Neural cell (in vitro differentiated cells): ENCODE data around the gene AHNAK2. TPM values are rescaled to one million over a fixed set of nuclear protein-coding genes. Genes with fewer than 3 reads are reported as not detected.

Experiments
- H2AFZ ChIP-seq: fragments of 200-600, 300-800 bp; sonication (generic), shearing (Covaris generic); 2 replicates; pipeline ENCODE4 v1.6.0; 2014; ENCODE audit warnings: low read depth, mild to moderate bottlenecking, antibody characterized with exemption, low read length, moderate library complexity
- H3F3A ChIP-seq: fragments of 200-600 bp; shearing (Covaris generic); 2 replicates; pipeline ENCODE4 v1.6.1; 2016; ENCODE audit warnings: mild to moderate bottlenecking, moderate library complexity, mixed read lengths, antibody characterized with exemption, low read length; ENCODE audit not compliant: insufficient read depth, poor library complexity, severe bottlenecking
- H3K27ac ChIP-seq: fragments of 200-600, 300-800 bp; sonication (generic), shearing (Covaris generic); 2 replicates; pipeline ENCODE4 v1.5.1; 2014; ENCODE audit warnings: mild to moderate bottlenecking, low read length, moderate library complexity
- H3K27me3 ChIP-seq: fragments of 300-800, 200-600 bp; sonication (generic), shearing (Covaris generic); 2 replicates; pipeline ENCODE4 v1.6.0; 2014; ENCODE audit warnings: mild to moderate bottlenecking, low read depth, low read length, moderate library complexity; ENCODE audit not compliant: insufficient read depth
- H3K36me3 ChIP-seq: fragments of 300-800, 200-600 bp; sonication (generic), shearing (Covaris generic); 2 replicates; pipeline ENCODE4 v1.5.1; 2014; ENCODE audit warnings: mild to moderate bottlenecking, antibody characterized with exemption, low read length, moderate library complexity; ENCODE audit not compliant: insufficient read depth
- H3K4me2 ChIP-seq: fragments of 300-800, 200-600 bp; sonication (generic), shearing (Covaris generic); 2 replicates; pipeline ENCODE4 v1.6.0; 2014; ENCODE audit warnings: mild to moderate bottlenecking, low read length
- H3K4me3 ChIP-seq: fragments of 300-800, 200-600 bp; sonication (generic), shearing (Covaris generic); 2 replicates; pipeline ENCODE4 v1.5.1; 2014; ENCODE audit warnings: mild to moderate bottlenecking, low read length, moderate library complexity
- H3K79me2 ChIP-seq: fragments of 200-600 bp; shearing (Covaris generic); replicated peaks from 2 replicates; pipeline ENCODE4 v1.6.0; 2014; ENCODE audit warnings: mild to moderate bottlenecking, low read length, moderate library complexity; ENCODE audit not compliant: insufficient read depth
- H3K9ac ChIP-seq: fragments of 300-800, 200-600 bp; sonication (generic), shearing (Covaris generic); 2 replicates; pipeline ENCODE4 v1.6.1; 2016; ENCODE audit warnings: mild to moderate bottlenecking, low read length, mixed read lengths
- H3K9me2 ChIP-seq: fragments of 200-600 bp; shearing (Covaris generic); 2 replicates; pipeline ENCODE4 v1.6.1; 2016; ENCODE audit warnings: mild to moderate bottlenecking, low read length, mixed read lengths; ENCODE audit not compliant: insufficient read depth
- H3K9me3 ChIP-seq: fragments of 200-600, 300-800 bp; sonication (generic), shearing (Covaris generic); 2 replicates; pipeline ENCODE4 v1.6.1; 2016; ENCODE audit warnings: mild to moderate bottlenecking, mixed run types, low read length, moderate library complexity, mixed read lengths
- H4K20me1 ChIP-seq: fragments of 200-600 bp; shearing (Covaris generic); 2 replicates; pipeline ENCODE4 v1.6.1; 2016; ENCODE audit warnings: mild to moderate bottlenecking, mixed run types; ENCODE audit not compliant: insufficient read depth
- CTCF ChIP-seq: fragments of 450-650 bp; IDR thresholded peaks from 2 replicates; pipeline ENCODE4 v1.5.1; 2014; ENCODE audit warnings: antibody characterized with exemption, mild to moderate bottlenecking, moderate library complexity; ENCODE audit not compliant: poor library complexity, severe bottlenecking
- EP300 ChIP-seq: fragments of 450-650 bp; conservative IDR thresholded peaks from 2 replicates; pipeline ENCODE4 v1.6.1; 2014; ENCODE audit warnings: antibody characterized with exemption, mild to moderate bottlenecking, moderate library complexity; ENCODE audit not compliant: poor library complexity, severe bottlenecking
- EZH2 ChIP-seq: fragments of 200-600, 300-800 bp; shearing (Covaris generic), sonication (generic); IDR thresholded peaks from 2 replicates; pipeline ENCODE4 v1.6.1; 2014; ENCODE audit warnings: antibody characterized with exemption, low read length, borderline replicate concordance, mild to moderate bottlenecking; ENCODE audit not compliant: insufficient read depth, poor library complexity, severe bottlenecking
- MXI1 ChIP-seq: fragments of 450-650 bp; conservative IDR thresholded peaks from 2 replicates; pipeline ENCODE4 v1.6.1; 2014; ENCODE audit warnings: antibody characterized with exemption, mild to moderate bottlenecking; ENCODE audit not compliant: poor library complexity, severe bottlenecking
- POLR2AphosphoS5 ChIP-seq: IDR thresholded peaks from 2 replicates; pipeline ENCODE4 v1.6.1; 2012
- RAD21 ChIP-seq: fragments of 450-650 bp; conservative IDR thresholded peaks from 2 replicates; pipeline ENCODE4 v1.6.1; 2014; ENCODE audit warnings: antibody characterized with exemption, mild to moderate bottlenecking, moderate library complexity
- REST ChIP-seq: IDR thresholded peaks from 2 replicates; pipeline ENCODE4 v1.6.1; 2012; ENCODE audit warnings: borderline replicate concordance
- SMC3 ChIP-seq: fragments of 450-650 bp; conservative IDR thresholded peaks from 2 replicates; pipeline ENCODE4 v1.6.1; 2014; ENCODE audit warnings: antibody characterized with exemption, mild to moderate bottlenecking, moderate library complexity; ENCODE audit not compliant: poor library complexity
- TAF1 ChIP-seq: IDR thresholded peaks from 2 replicates; pipeline ENCODE4 v1.6.1; 2012; ENCODE audit warnings: low read depth
- polyA plus RNA-seq: library from polyadenylated mRNA; depleted of rRNA; stranded (reverse); fragments of >200 nt; gene quantifications from 2 replicates; pipeline ENCODE4 v1.2.3, GENCODE V29; 2014

Gene AHNAK2
- polyA plus RNA-seq, 1 donor from 2014 or later = 1.4 TPM

GRCh38 chr14:104996032-104996431 is 17.9 kb upstream of the AHNAK2 start:
- H3K79me2 ChIP-seq = no peaks in the 10 kb centered on the region
- no peaks in the 10 kb centered on the region for H3F3A ChIP-seq
- H3K4me2 ChIP-seq = no peak overlapping the region
- no peaks in the 10 kb centered on the region for H3K27me3 ChIP-seq
- no peak overlapping the region for H2AFZ ChIP-seq
- H4K20me1 ChIP-seq = no peaks in the 10 kb centered on the region
- H3K9ac ChIP-seq = no peak overlapping the region
- no peaks in the 10 kb centered on the region for H3K36me3 ChIP-seq
- TF ChIP-seq SMC3 = no peak
- TF ChIP-seq TAF1 = no peak
- TF ChIP-seq EP300 = no peak
- no peak for TF ChIP-seq POLR2AphosphoS5
- no peak for TF ChIP-seq RAD21
- no peak for TF ChIP-seq EZH2
- TF ChIP-seq REST = no peak
- TF ChIP-seq MXI1 = no peak
- TF ChIP-seq CTCF = no peak
- H3K27ac ChIP-seq = no peak overlapping the region
- no peaks in the 10 kb centered on the region for H3K9me3 ChIP-seq
- H3K4me3 ChIP-seq = no peak overlapping the region
- no peaks in the 10 kb centered on the region for H3K9me2 ChIP-seq

GRCh38 chr14:104994978-104995377 is 16.8 kb upstream of the AHNAK2 start:
- no peaks in the 10 kb centered on the region for H3K9me2 ChIP-seq

More at GRCh38 chr14:104994978-104995377, 16.8 kb upstream of the AHNAK2 start:
- no peaks in the 10 kb centered on the region for H3K36me3 ChIP-seq
- no peak overlapping the region for H3K27ac ChIP-seq
- no peak overlapping the region for H3K4me2 ChIP-seq
- TF ChIP-seq REST (no peak), RAD21 (no peak), POLR2AphosphoS5 (no peak), CTCF (no peak), EP300 (no peak), EZH2 (no peak), MXI1 (no peak), TAF1 (no peak), SMC3 (no peak)
- no peaks in the 10 kb centered on the region for H3K27me3 ChIP-seq
- no peaks in the 10 kb centered on the region for H3K79me2 ChIP-seq
- no peak overlapping the region for H3K4me3 ChIP-seq
- H3F3A ChIP-seq = no peaks in the 10 kb centered on the region
- no peaks in the 10 kb centered on the region for H4K20me1 ChIP-seq
- no peak overlapping the region for H3K9ac ChIP-seq
- H3K9me3 ChIP-seq = no peaks in the 10 kb centered on the region
- no peak overlapping the region for H2AFZ ChIP-seq
